ENCODE data around the gene EPS8L3.

The EPS8L3 gene

DNA sequence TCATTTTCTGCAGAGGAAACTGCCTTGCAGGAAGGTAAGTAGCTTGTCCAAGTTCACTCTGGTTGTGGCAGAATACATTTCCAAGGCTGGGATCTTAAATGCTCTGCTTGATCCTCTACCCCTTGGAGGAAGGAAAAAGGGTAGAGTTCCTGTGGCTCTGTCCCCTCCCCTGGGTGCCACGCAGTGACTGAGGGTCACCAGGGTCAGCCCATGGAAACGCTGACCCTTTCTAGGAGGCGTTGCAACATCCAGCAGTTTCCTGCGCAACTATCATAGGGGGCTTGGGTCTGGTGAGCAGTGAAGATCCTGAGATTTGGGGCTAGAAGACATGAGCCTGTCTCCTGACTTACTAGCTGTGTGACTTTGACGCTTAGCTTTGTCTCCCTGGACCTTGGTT is 29.4 kb upstream of the EPS8L3 start:
- no peak for DNase-seq

GRCh38 chr1:109792056-109792831 is 28.5 kb upstream of the EPS8L3 start:
- DNase-seq: no peak

DNA sequence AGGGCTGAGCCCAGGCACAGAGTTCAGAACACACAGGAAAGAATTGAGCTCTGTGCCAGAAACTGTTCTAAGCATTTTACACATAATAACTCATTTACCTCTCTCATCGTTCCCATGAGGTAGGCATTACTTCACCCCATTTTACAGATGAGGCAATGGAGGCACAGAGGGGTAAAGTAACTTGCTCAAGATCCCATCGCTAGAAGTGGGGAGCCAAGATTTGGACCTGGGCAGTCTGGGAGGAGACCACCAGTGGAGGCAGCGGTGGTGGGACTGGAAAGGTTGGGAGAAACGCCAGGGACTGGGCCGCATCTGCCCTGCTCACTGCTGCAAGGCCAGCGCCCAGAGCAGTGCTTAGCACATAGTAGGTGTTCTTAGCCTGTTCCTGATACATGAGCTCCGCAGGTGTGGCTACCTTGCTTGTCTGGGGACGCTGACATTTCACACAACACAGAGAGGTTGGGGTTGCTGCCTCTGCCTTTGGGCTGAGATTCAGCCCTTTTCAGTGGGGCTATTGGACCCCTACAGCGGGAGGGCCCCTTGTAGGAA is 27.8 kb upstream of the EPS8L3 start:
- no peak for DNase-seq

GRCh38 chr1:109790735-109791494 is 27.2 kb upstream of the EPS8L3 start:
- DNase-seq: no peak

- DNase-seq: no peak
Measured at GRCh38 chr1:109790329-109790728, 26.6 kb upstream of the EPS8L3 start.

DNA sequence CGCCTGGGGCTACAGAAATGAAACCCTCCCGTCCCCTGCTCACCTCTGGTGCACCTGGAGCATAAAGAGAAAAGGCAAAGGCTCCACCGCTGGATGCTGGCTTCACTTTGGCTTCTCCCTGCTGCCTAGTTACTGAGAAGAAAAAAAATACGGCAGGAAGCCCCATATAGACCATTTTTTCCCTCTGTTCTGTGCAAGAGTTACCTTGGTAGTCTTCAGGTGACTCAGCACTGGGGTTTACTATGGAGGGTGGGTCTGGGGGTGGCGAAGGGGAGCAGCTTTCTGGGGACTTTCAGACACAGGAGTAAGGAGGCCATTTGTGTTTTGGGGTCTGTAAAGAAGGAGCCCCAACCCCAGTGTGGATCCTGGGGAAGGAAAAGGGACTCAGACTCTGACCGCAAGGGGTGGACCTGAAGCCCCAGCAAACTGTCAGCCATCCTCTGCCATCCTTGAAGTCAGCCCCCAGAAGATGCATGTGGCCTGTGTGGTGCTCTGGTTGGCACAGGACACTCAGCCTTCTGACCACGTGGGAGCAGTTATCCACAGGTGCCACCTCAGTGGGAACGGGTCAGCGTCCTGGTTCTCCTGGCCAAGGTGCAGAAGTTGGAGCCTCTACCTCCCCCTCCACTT is 25.9 kb upstream of the EPS8L3 start:
- DNase-seq: no peak

DNA sequence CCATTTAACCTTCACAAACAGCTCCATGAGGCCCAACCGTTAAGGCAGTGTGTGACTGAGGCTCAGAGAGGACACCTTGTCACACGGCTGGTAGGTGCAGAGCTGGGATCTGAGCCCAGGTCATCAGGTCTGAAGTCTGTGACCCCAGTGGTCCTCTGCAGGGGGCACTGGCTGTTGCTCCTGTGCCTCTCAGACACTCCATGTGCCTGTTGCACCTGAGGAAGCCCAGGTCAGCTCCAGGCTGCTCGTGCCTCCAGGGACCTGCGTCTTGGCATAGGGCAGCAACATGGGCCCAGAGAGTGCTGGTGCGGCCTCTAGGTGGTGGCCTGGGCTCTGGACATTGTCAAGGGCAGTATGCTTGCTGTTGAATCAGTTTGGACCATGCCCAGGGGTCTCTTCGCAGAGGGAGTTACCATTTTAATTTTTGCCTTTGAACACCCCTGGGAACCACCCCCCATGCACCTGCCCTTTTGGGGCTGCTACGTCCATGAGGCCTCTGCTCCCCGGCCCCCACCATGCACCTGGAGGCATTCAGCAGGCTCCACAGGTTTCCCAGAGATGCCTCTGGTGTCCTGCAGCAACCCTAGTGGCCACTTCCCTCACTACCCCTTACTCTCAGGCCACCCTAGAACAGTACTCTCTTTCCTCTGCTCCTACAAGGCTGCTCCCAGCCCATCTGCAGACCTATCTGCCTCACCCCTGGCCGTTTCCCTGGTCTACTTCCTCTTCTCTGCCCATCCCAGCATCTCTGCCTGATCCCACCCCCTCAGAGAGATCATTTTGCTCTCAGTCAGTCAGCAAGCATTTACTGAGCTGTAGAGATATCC is 25.2 kb upstream of the EPS8L3 start:
- DNase-seq: no peak

DNA sequence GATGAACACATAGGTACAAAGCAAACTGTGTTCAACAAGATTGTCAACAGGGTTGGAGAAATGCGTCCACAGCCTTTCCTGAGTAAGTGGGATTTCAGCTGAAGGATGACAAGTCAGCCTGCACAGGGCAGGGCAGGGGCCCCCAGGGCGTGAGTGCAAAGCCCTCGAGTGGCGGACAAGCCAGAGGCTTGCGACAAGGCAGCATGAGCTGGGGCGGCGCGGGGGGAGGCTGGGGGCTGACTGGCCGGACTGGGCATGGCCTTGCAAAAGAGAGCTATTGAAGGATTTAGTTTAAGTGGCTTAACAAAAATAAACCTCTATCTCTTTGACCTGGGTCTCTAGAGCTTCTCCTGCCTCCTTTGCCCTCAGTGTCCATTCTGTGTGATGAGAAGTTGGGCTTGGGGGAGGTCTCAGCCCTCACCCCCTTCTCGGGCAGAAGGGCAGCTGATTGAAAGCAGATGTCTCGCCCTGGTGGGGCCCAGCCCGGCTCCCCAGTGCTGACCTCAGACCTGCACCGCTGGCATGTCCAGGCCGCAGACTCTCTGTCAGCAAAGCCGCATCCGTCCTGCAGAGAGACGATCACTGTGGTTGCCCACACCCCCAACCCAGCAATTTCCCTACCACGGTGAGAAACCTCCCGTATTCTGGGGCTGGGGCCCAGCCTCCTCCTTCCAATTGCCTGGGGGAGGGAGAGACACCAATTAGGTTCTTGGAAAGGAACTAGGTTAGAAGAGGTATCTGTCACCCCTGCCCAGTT is 24.3 kb upstream of the EPS8L3 start:
- DNase-seq: no peak

GRCh38 chr1:109787211-109787844 is 23.6 kb upstream of the EPS8L3 start:
- no peak for DNase-seq

DNA sequence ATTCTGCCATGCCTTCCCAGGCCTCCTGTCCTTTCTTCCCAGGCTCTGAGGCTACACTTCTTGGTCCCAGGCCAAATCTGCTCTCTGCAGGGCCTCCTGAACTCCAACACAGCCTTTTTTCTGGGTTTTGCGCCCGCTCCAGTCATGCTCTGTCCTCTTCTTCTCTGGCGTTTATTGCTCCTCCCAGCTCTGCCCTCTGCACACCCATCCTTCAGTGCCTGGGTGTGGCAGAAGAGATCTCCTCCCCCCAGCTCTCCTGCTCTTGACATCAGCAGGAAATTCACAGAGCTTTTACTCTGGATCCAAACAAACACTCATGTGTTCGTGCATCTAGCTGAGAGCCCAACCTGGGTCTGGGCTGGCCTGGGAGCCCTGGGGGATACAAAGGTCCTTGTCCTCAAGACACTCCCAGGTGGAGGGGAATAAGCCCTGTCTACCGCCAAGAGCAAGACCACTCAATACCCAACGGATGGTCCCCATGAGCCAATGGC is 22.9 kb upstream of the EPS8L3 start:
- DNase-seq: no peak

DNA sequence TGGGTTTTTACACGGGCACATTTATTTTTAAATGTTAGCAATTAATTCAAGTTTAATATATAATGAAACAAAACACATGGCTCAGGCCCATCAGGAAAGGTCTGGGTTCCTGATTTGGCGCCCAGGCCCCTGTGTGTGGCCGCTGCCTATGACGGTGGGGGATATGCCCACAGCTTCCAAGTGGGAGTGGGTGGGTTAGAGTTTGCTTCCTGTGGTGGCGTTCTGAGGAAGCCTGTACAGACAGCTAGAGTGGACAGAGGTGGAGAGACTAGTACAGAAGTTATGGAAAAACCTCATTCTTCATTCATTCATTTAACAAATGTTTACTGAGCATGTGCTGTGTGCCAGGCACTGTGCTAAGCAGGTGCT is 22.4 kb upstream of the EPS8L3 start:
- no peak for DNase-seq

GRCh38 chr1:109785446-109786111 is 21.9 kb upstream of the EPS8L3 start:
- DNase-seq: no peak

GRCh38 chr1:109784551-109785252 is 21.0 kb upstream of the EPS8L3 start:
- no peak for DNase-seq

DNA sequence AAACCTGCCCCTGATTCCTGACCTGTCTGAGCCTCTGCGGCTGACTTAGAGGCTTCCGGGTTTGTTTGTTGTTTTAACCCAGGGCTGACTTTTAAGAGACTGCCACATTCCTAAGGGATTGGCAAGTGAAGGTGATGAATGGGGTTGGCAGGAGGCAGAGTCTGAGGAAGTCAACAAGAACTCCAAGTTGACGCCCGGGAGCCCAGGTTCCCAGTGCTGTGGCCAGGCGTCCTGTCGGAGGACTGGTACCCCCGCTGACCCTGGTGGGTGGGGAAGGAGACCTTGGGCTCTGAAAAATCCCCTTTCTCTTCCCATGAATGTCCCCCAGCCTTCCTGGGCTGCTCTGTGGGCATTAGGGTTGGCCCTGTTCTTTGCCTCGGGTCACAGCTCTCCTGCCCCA is 19.7 kb upstream of the EPS8L3 start:
- no peak for DNase-seq

DNA sequence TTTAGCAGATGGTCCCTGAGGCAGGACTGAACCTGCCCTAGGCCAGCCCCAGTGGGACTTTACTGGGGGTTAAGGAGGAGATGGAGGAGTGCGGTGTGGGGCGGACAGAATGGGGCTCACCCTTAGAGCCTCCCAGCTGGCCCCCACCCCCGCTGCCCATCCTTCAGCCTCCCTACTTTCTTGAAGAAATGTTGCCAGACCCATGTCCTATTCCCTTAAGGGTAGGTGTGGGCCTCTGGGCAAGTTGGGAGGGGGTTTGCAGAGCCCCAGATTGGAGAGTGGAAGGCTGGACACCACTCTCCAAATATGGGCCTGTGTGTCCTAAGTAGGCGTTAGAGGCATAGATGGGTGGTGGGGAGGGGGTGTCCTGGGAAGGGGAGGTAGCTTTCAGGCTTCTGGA is 19.2 kb upstream of the EPS8L3 start:
- peak; percentile 25 for DNase-seq

GRCh38 chr1:109782514-109782913 is 18.8 kb upstream of the EPS8L3 start:
- DNase-seq: no peak

GRCh38 chr1:109781806-109782205 is 18.1 kb upstream of the EPS8L3 start:
- no peak for DNase-seq

DNA sequence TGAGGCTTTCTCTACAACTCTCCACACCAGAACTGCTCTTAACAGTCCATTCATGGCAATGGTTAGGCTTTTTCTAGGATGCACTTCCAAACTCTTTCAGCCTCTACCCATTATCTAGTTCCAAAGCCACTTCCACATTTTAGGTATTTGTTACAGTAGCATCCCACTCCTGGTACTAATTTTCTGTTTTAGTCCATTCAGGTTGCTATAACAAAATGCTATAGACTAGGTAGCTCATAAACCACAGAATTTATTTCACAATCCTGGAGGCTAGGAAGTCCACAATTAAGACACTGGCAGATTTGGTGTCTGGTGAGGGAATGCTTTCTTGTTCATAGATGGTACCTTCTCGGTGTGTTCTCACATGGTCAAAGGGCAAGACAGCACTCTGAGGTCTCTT is 17.3 kb upstream of the EPS8L3 start:
- no peak for DNase-seq

DNA sequence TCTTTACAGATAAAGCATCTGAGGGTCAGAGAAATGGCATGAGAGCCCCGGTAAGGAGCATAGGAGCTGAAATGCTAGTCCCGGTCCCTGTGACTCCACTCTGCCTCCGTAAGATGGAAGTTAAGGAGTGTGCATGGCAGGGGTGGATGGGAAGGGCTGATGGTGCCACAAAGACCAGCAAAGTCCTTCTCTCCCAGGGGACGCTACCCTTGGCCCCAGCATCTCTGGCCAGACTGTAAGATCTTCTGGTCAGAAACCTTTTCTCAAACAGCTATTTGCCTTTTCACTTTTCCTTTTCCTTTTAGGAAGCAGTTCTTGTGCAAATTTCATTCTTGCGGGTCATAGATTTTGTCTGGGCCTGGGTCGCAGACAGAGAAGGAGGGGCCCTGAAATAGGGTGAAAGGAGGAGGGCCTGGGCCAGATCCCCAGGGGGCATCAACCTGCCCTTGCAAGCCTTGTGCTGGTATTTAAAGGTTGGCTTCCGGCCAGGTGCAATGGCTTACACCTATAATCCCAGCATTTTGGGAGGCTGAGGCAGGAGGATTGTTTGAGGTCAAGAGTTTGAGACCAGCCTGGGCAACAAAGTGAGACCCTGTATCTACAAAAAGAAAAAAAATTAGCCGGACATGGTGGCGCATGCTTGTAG is 14.4 kb upstream of the EPS8L3 start:
- no peak for DNase-seq

DNA sequence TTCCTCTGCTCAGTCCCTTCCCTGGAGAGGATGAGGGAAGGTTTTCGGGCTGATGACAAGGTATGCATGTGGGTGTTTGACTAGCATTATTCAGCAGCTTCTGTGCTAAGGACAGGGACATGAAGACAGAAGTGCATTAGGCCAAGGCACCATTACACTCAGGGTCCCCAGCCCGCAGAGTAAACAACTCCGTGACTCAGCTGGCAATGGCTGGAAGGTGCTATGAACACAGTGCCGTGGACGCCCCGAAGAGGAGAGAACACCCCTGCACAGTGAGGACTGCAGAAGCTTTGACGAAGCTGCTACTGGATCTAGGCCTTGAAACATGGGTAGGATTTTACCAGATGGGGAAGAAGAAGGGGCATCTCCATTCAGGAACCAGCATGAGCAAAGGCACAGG is 13.7 kb upstream of the EPS8L3 start:
- no peak for DNase-seq
